Tibial artery (tissue), 4 donors: ENCODE data around the gene KCNA2.

Source experiments
- DNase-seq, 2 donors: peaks; one replicate each; pipeline ENCODE4 v3.0.0-alpha.2; 2019
- H3K27ac ChIP-seq, 2 donors: fragments of 200-600 bp; sonication (generic) in 1 of 2; 1 replicate in 1 of 2; 2 replicates in 1 of 2; pipeline ENCODE4 v1.5.1; 2018 to 2019; ENCODE audit warnings: mild to moderate bottlenecking in 1 of 2
- H3K27me3 ChIP-seq, 2 donors: fragments of 200-600 bp; sonication (generic) in 1 of 2; one replicate each; pipeline versions ENCODE4 v1.5.1 to v1.6.0; 2016 to 2019
- H3K36me3 ChIP-seq, 3 donors: fragments of 200-600 bp; sonication (generic) in 2 of 3; one replicate each; pipeline ENCODE4 v1.5.1; 2016 to 2019; ENCODE audit warnings: mild to moderate bottlenecking in 2 of 3
- H3K4me1 ChIP-seq, 4 donors: fragments of 200-600 bp; sonication (generic) in 2 of 4; 1 replicate in 3 of 4; 2 replicates in 1 of 4; pipeline ENCODE4 v1.5.1; 2016 to 2019
- H3K4me3 ChIP-seq, 2 donors: fragments of 200-600 bp; sonication (generic) in 1 of 2; 1 replicate in 1 of 2; 2 replicates in 1 of 2; pipeline ENCODE4 v1.5.1; 2018 to 2019; ENCODE audit warnings: mild to moderate bottlenecking in 2 of 2
- H3K9me3 ChIP-seq, 3 donors: fragments of 200-600 bp; sonication (generic) in 1 of 3; one replicate each; pipeline ENCODE4 v1.5.1; 2016 to 2019
- CTCF ChIP-seq, 2 experiments: fragments of 200-600 bp in 1 of 2; fragments of 450-650 bp in 1 of 2; IDR thresholded peaks; one replicate each; pipeline ENCODE4 v1.5.1; 2017 to 2019; ENCODE audit warnings: antibody characterized with exemption in 2 of 2, mild to moderate bottlenecking in 1 of 2, moderate library complexity in 1 of 2
- intact Hi-C: fragments of 100-400 bp; cut with DNase I; formaldehyde crosslinking; loops from one replicate; pipeline ENCODE4 v1.15.0; 2023; ENCODE audit warnings: low total_unique reads

Gene KCNA2

GRCh38 chr1:110591956-110592355 lies 14.2 kb downstream of the KCNA2 start:
- Histone ChIP-seq H3K27me3 (no peaks in the 10 kb centered on the region), H3K9me3 (no peaks in the 10 kb centered on the region), H3K4me3 (no peak overlapping the region), H3K27ac (no peak overlapping the region), H3K36me3 (no peaks in the 10 kb centered on the region), H3K4me1 (peaks cover 0 to 7% (median 0%) of the 10 kb centered on the region in 4 donors)
- intact Hi-C loops: no loop called here
- no peak for DNase-seq
- no peak for TF ChIP-seq CTCF (IDR thresholded peaks at IDR 0.05)

- no peak for DNase-seq
- H3K27ac ChIP-seq: no peak overlapping the region
- no peaks in the 10 kb centered on the region for H3K27me3 ChIP-seq
- no peak overlapping the region for H3K4me3 ChIP-seq
- no peaks in the 10 kb centered on the region for H3K9me3 ChIP-seq
- no peaks in the 10 kb centered on the region for H3K4me1 ChIP-seq
- TF ChIP-seq CTCF (IDR thresholded peaks at IDR 0.05): no peak
- intact Hi-C loops: no loop called here
- H3K36me3 ChIP-seq: no peaks in the 10 kb centered on the region
Observed at GRCh38 chr1:110588991-110589390, 17.2 kb downstream of the KCNA2 start.

GRCh38 chr1:110588486-110588885 lies 17.7 kb downstream of the KCNA2 start:
- Histone ChIP-seq H3K27ac (no peak overlapping the region), H3K36me3 (no peaks in the 10 kb centered on the region), H3K4me3 (no peak overlapping the region), H3K4me1 (no peaks in the 10 kb centered on the region), H3K27me3 (no peaks in the 10 kb centered on the region), H3K9me3 (no peaks in the 10 kb centered on the region)
- DNase-seq: no peak
- intact Hi-C loops: no loop called here
- TF ChIP-seq CTCF (IDR thresholded peaks at IDR 0.05): no peak

- no peak for TF ChIP-seq CTCF (IDR thresholded peaks at IDR 0.05)
- H3K9me3 ChIP-seq: no peaks in the 10 kb centered on the region
- no peaks in the 10 kb centered on the region for H3K27me3 ChIP-seq
- DNase-seq: no peak
- no peak overlapping the region for H3K27ac ChIP-seq
- H3K36me3 ChIP-seq: no peaks in the 10 kb centered on the region
- intact Hi-C loops: no loop called here
- no peaks in the 10 kb centered on the region for H3K4me1 ChIP-seq
- no peak overlapping the region for H3K4me3 ChIP-seq
Observed at GRCh38 chr1:110587906-110588305, 18.3 kb downstream of the KCNA2 start.

- Histone ChIP-seq H3K27ac (no peak overlapping the region), H3K36me3 (no peaks in the 10 kb centered on the region), H3K4me3 (no peak overlapping the region), H3K27me3 (no peaks in the 10 kb centered on the region), H3K4me1 (peaks cover 0 to 24% (median 18%) of the 10 kb centered on the region in 4 donors), H3K9me3 (no peaks in the 10 kb centered on the region)
- intact Hi-C loops: no loop called here
- DNase-seq: no peak
- TF ChIP-seq CTCF (IDR thresholded peaks at IDR 0.05): no peak
Observed at GRCh38 chr1:110585481-110585880, 20.7 kb downstream of the KCNA2 start.

GRCh38 chr1:110584045-110584444 lies 22.1 kb downstream of the KCNA2 start:
- H3K36me3 ChIP-seq: no peaks in the 10 kb centered on the region
- no peak for TF ChIP-seq CTCF (IDR thresholded peaks at IDR 0.05)
- no peaks in the 10 kb centered on the region for H3K9me3 ChIP-seq
- no peak overlapping the region for H3K27ac ChIP-seq
- intact Hi-C loops: no loop called here
- H3K4me1 ChIP-seq: peaks cover 0 to 36% (median 24%) of the 10 kb centered on the region in 4 donors
- no peaks in the 10 kb centered on the region for H3K27me3 ChIP-seq
- H3K4me3 ChIP-seq: no peak overlapping the region
- no peak for DNase-seq
